K562 (cell line): ENCODE measurements around the gene DAP. TPM values are rescaled to one million over a fixed set of nuclear protein-coding genes. Genes with fewer than 3 reads are reported as not detected.

Experiments used
- ATAC-seq: fragments of 200-7000 bp; cut with Tn5 transposase; 3 replicates; pipeline ENCODE4 v1.9.1; 2020; ENCODE audit warnings: moderate library complexity
- BruUV-seq: library from RNA; stranded (reverse); fragments of 400-500 nt; replicated peaks from 2 replicates; lab custom pipeline; 2021; lab: Mats Ljungman, UMichigan
- CTCF ChIA-PET: fragments of 300-600 bp; formaldehyde crosslinking; extraction: SDS; loops from one replicate; lab custom pipeline; 2021; ENCODE audit warnings: low intra/inter-chr PET ratio; lab: Yijun Ruan, JAX
- POLR2A ChIA-PET: fragments of 300-600, 350-650 bp; sonication (Branson Sonifier 250); formaldehyde crosslinking; extraction: SDS; loops from one replicate; lab custom pipeline; 2021; ENCODE audit warnings: antibody characterized with exemption, inconsistent platforms; lab: Yijun Ruan, JAX
- DNase-seq, 4 experiments: peaks; one replicate each; pipeline versions ENCODE4 v3.0.0 to v3.0.0-alpha.2; 2011 to 2018; ENCODE audit warnings: low spot score in 3 of 4, mixed read lengths in 3 of 4; ENCODE audit errors: extremely low read depth in 1 of 4
- FAIRE-seq: peaks from 2 replicates; lab custom pipeline; 2011; peaks lifted over from hg19 to GRCh38; lab: Jason Lieb, UNC
- H2AFZ ChIP-seq: 2 replicates; pipeline ENCODE4 v1.6.0; 2011; ENCODE audit warnings: low read depth, low read length, control low read depth, inconsistent platforms
- H3K27ac ChIP-seq: fragments of 200-600 bp; 3 replicates; pipeline ENCODE4 v1.8.0; 2011; ENCODE audit warnings: low read depth, mild to moderate bottlenecking, control low read depth, inconsistent platforms, low read length, moderate library complexity, mixed read lengths; ENCODE audit errors: extremely low read depth
- H3K27me3 ChIP-seq, 2 experiments: fragments of 300-600 bp in 1 of 2; 2 replicates in 1 of 2; 3 replicates in 1 of 2; pipeline versions ENCODE4 v1.6.0 to v1.8.0; 2011; ENCODE audit warnings: inconsistent platforms in 2 of 2, low read length in 2 of 2, mild to moderate bottlenecking in 1 of 2, mixed read lengths in 1 of 2, moderate library complexity in 1 of 2; ENCODE audit not compliant: control insufficient read depth in 2 of 2, insufficient read depth in 2 of 2
- H3K36me3 ChIP-seq: fragments of 300-600 bp; 3 replicates; pipeline ENCODE4 v1.8.0; 2011; ENCODE audit warnings: mild to moderate bottlenecking, low read length, inconsistent platforms; ENCODE audit not compliant: control insufficient read depth, insufficient read depth
- H3K4me1 ChIP-seq, 2 experiments: fragments of 200-600 bp in 1 of 2; replicated peaks in 1 of 2; 2 replicates in 1 of 2; 3 replicates in 1 of 2; pipeline versions ENCODE4 v1.5.1 to v1.8.0; 2011; ENCODE audit warnings: inconsistent platforms in 2 of 2, low read length in 2 of 2, mild to moderate bottlenecking in 1 of 2, mixed read lengths in 1 of 2, moderate library complexity in 1 of 2; ENCODE audit not compliant: control insufficient read depth in 2 of 2, insufficient read depth in 2 of 2
- H3K4me2 ChIP-seq: 2 replicates; pipeline ENCODE4 v1.6.1; 2011; ENCODE audit warnings: low read length, control low read depth, inconsistent platforms, mixed read lengths; ENCODE audit not compliant: insufficient read depth
- H3K4me3 ChIP-seq: fragments of 200-600 bp; sonication (generic), shearing (Covaris generic); 2 replicates; pipeline ENCODE4 v1.5.1; 2016; ENCODE audit warnings: control low read depth, inconsistent platforms
- H3K79me2 ChIP-seq: fragments of 200-600 bp; 3 replicates; pipeline ENCODE4 v1.8.0; 2011; ENCODE audit warnings: low read length, inconsistent platforms; ENCODE audit not compliant: control insufficient read depth, insufficient read depth
- H3K9ac ChIP-seq, 2 experiments: 2 replicates each; pipeline versions ENCODE4 v1.6.0 to v1.6.1; 2011; ENCODE audit warnings: low read depth in 2 of 2, low read length in 2 of 2, control low read depth in 1 of 2, inconsistent platforms in 1 of 2, mild to moderate bottlenecking in 1 of 2, mixed read lengths in 1 of 2; ENCODE audit not compliant: insufficient read depth in 1 of 2
- H3K9me1 ChIP-seq: one replicate; pipeline ENCODE4 v1.6.0; 2011; ENCODE audit warnings: inconsistent platforms, mild to moderate bottlenecking, low read length, moderate library complexity; ENCODE audit not compliant: control insufficient read depth, insufficient read depth
- H3K9me3 ChIP-seq: replicated peaks from 2 replicates; pipeline ENCODE4 v1.5.1; 2011; ENCODE audit warnings: low read depth, low read length, inconsistent platforms; ENCODE audit not compliant: control insufficient read depth, insufficient read depth
- H4K20me1 ChIP-seq: replicated peaks from 2 replicates; pipeline ENCODE4 v1.6.1; 2011; ENCODE audit warnings: low read length, inconsistent platforms, mixed read lengths; ENCODE audit not compliant: control insufficient read depth, insufficient read depth
- DMBX1 ChIP-seq: fragments of 250-450 bp; sonication (Bioruptor Pico); IDR thresholded peaks from 2 replicates; pipeline ENCODE4 v1.8.0; 2022; ENCODE audit warnings: inconsistent platforms, mild to moderate bottlenecking, moderate library complexity, borderline replicate concordance
- FOXJ2 ChIP-seq: fragments of 200-800 bp; sonication (Bioruptor generic); IDR thresholded peaks from 2 replicates; pipeline ENCODE4 v1.6.1; 2016; ENCODE audit warnings: missing genetic modification characterization, missing compliant biosample characterization
- ILF3 ChIP-seq: fragments of 450-650 bp; IDR thresholded peaks from 2 replicates; pipeline ENCODE4 v1.6.1; 2018; ENCODE audit warnings: antibody characterized with exemption, mild to moderate bottlenecking, moderate library complexity, borderline replicate concordance
- PURB ChIP-seq: sonication (generic); formaldehyde crosslinking; IDR thresholded peaks from 2 replicates; pipeline ENCODE4 v1.9.0; 2021; ENCODE audit warnings: low read depth, mild to moderate bottlenecking, missing genetic modification reagents
- TAF9B ChIP-seq: fragments of 450-650 bp; IDR thresholded peaks from 2 replicates; pipeline ENCODE4 v1.6.1; 2018; ENCODE audit warnings: mild to moderate bottlenecking; ENCODE audit not compliant: partially characterized antibody
- ZC3H11A ChIP-seq: IDR thresholded peaks from 2 replicates; pipeline ENCODE4 v1.6.1; 2012; ENCODE audit warnings: low read depth, low read length, improper control_type of control experiment
- ZC3H8 ChIP-seq: fragments of 450-650 bp; IDR thresholded peaks from 2 replicates; pipeline ENCODE4 v1.6.1; 2017
- ZNF77 ChIP-seq: fragments of 250-450 bp; sonication (Bioruptor Pico); IDR thresholded peaks from 2 replicates; pipeline ENCODE4 v1.5.0; 2020
- WGBS: fragments of 100-300 bp; shearing (Covaris generic); methylation state at CpG from one replicate; pipeline ENCODE4 v1.1.6; 2016; ENCODE audit warnings: low coverage, mixed read lengths; ENCODE audit not compliant: insufficient coverage; ENCODE audit errors: missing lambda C conversion rate; 5-methylcytosine and 5-hydroxymethylcytosine counted together
- in situ Hi-C: fragments of 300-500 bp; cut with MboI; formaldehyde crosslinking; loops from 4 replicates; pipeline ENCODE4 v1.15.0; 2018; ENCODE audit warnings: inconsistent platforms, mixed read lengths
- intact Hi-C: fragments of 100-400 bp; cut with micrococcal nuclease; formaldehyde crosslinking; loops from 2 replicates; pipeline ENCODE4 v1.14.2; 2022
- polyA plus RNA-seq, 8 experiments: library from polyadenylated mRNA; depleted of rRNA in 4 of 8; stranded (reverse) in 5 of 8; unstranded in 3 of 8; fragments of >200 nt; fragmentation: Nextera tagmentation in 2 of 8; fragmentation: Illumina TruSeq in 1 of 8; extraction: Ambion mirVana in 2 of 8; extraction: Trizol in 1 of 8; gene quantifications; 2 replicates each; pipeline versions ENCODE4 v1.2.1 to v1.2.3, GENCODE V29; 2011 to 2014; ENCODE audit warnings: inconsistent platforms in 1 of 8, missing spikeins in 1 of 8
- total RNA-seq, 7 experiments: library from RNA; depleted of rRNA in 6 of 7; stranded (reverse); fragments of >200 nt in 6 of 7; fragmentation: Illumina TruSeq in 2 of 7; extraction: Trizol in 2 of 7; gene quantifications; 2 replicates each; pipeline versions ENCODE4 v1.2.1 to v1.2.3, GENCODE V29; 2011 to 2021; ENCODE audit warnings: low replicate concordance in 1 of 7
- TF ChIP-seq, protein P1 (sequence below): fragments of 250-450 bp; sonication (Bioruptor Pico); IDR thresholded peaks from 2 replicates; pipeline ENCODE4 v1.5.0; 2022; ENCODE audit warnings: mild to moderate bottlenecking

DAP gene
- total and polyA plus RNA-seq, 9 of the 15 experiments (the other 6 are each of a cell fraction or from before 2014, with no cell fraction given): 14.1 to 151 (median 34.5) TPM

- CTCF ChIA-PET: no interaction called here
- H3K27ac ChIP-seq: no peak overlapping the region
- 12% methylated on average over 3 of the region's 3 CpGs for WGBS
- no peaks in the 10 kb centered on the region for H3K79me2 ChIP-seq
- H3K4me2 ChIP-seq: no peak overlapping the region
- POLR2A ChIA-PET: no interaction called here
- FAIRE-seq: no peak
- in situ Hi-C loops: no loop called here
- no peak overlapping the region for H2AFZ ChIP-seq
- H3K9ac ChIP-seq: no peak overlapping the region
- BruUV-seq: no TSS peak
- peaks cover 0 to 7% of the 10 kb centered on the region in 2 experiments; a peak in 2 of 5 replicates for H3K4me1 ChIP-seq
- DNase-seq: no peak
- ATAC-seq: no peak
- no peaks in the 10 kb centered on the region for H3K36me3 ChIP-seq
- H4K20me1 ChIP-seq: no peaks in the 10 kb centered on the region
- H3K4me3 ChIP-seq: no peak overlapping the region
- no peaks in the 10 kb centered on the region for H3K9me3 ChIP-seq
- peaks cover 3 to 17% of the 10 kb centered on the region in 2 experiments for H3K27me3 ChIP-seq
- intact Hi-C loops: no loop called here
- no peaks in the 10 kb centered on the region for H3K9me1 ChIP-seq
- no peak for TF ChIP-seq ILF3
- no peak for TF ChIP-seq FOXJ2 (tag)
- TF ChIP-seq PURB (CRISPR knock-in tag): no peak
- TF ChIP-seq, protein P1, sequence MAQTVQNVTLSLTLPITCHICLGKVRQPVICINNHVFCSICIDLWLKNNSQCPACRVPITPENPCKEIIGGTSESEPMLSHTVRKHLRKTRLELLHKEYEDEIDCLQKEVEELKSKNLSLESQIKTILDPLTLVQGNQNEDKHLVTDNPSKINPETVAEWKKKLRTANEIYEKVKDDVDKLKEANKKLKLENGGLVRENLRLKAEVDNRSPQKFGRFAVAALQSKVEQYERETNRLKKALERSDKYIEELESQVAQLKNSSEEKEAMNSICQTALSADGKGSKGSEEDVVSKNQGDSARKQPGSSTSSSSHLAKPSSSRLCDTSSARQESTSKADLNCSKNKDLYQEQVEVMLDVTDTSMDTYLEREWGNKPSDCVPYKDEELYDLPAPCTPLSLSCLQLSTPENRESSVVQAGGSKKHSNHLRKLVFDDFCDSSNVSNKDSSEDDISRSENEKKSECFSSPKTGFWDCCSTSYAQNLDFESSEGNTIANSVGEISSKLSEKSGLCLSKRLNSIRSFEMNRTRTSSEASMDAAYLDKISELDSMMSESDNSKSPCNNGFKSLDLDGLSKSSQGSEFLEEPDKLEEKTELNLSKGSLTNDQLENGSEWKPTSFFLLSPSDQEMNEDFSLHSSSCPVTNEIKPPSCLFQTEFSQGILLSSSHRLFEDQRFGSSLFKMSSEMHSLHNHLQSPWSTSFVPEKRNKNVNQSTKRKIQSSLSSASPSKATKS (CRISPR knock-in tag): no peak
- TF ChIP-seq ZNF77 (CRISPR knock-in tag): no peak
- no peak for TF ChIP-seq DMBX1 (CRISPR knock-in tag)
- no peak for TF ChIP-seq TAF9B
- TF ChIP-seq ZC3H8: no peak
- no peak for TF ChIP-seq ZC3H11A
- TF ChIP-seq, all 486 proteins: peak for 0
Observed at GRCh38 chr5:10789726-10790125, 28.7 kb upstream of the DAP start.
